Measurements from ENCODE around the gene RBM44.

DNA sequence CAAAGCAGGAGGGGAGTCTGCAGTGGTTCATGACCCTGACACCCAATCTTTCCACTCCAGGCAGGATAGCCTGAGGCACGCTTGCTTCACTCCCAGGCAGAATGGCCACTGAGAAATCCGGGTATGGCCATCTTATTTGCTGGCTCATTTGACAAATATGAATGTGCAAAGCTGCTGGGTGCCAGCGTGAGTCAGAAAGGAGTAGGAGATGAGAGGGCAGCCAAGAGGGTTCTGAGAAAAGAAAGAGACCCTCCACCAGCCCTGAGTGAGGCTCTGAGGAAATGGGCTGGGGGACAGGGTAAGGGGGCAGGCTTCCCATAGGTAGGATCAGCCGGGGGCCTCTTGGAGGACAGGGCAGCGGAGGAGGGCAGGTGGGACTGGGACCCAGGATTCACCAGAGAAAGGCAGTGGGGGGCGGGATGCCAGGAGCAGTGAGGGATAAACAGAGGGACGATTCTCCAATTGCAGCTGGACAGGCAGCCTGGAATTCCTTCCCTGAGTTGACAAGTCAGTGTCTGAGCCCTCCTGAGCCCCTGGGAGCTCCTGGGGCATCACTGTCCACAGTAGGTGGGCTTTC is 76.1 kb downstream of the RBM44 start:
- TF ChIP-seq, protein P1, sequence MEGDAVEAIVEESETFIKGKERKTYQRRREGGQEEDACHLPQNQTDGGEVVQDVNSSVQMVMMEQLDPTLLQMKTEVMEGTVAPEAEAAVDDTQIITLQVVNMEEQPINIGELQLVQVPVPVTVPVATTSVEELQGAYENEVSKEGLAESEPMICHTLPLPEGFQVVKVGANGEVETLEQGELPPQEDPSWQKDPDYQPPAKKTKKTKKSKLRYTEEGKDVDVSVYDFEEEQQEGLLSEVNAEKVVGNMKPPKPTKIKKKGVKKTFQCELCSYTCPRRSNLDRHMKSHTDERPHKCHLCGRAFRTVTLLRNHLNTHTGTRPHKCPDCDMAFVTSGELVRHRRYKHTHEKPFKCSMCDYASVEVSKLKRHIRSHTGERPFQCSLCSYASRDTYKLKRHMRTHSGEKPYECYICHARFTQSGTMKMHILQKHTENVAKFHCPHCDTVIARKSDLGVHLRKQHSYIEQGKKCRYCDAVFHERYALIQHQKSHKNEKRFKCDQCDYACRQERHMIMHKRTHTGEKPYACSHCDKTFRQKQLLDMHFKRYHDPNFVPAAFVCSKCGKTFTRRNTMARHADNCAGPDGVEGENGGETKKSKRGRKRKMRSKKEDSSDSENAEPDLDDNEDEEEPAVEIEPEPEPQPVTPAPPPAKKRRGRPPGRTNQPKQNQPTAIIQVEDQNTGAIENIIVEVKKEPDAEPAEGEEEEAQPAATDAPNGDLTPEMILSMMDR (conservative IDR thresholded peaks at IDR 0.05), result no peak
- TF ChIP-seq EZH2 (IDR thresholded peaks at IDR 0.05; ENCODE audit: low read depth), result no peak

Measured in PC-9 (cell line).